ENCODE measurements around the gene YBX1. TPM values are rescaled to one million over a fixed set of nuclear protein-coding genes. Genes with fewer than 3 reads are reported as not detected.

The YBX1 gene
- total RNA-seq, 1 experiment from 2014 or later: 1,259 TPM

GRCh38 chr1:42732126-42732680 is 50.0 kb downstream of the YBX1 start:
- ATAC-seq (no peak), DNase-seq (no peak)
- no peak overlapping the region for H3K4me3 ChIP-seq (ENCODE audit: low read length)
- no peaks in the 10 kb centered on the region for H3K27me3 ChIP-seq (ENCODE audit: low read length)
- intact Hi-C loops (cut with micrococcal nuclease): no loop called here
- no peak overlapping the region for H3K4me2 ChIP-seq (ENCODE audit: low read length)
- no peak overlapping the region for H2AFZ ChIP-seq (ENCODE audit: low read length)
- H3K36me3 ChIP-seq (ENCODE audit: low read depth, low read length): no peaks in the 10 kb centered on the region
- no peaks in the 10 kb centered on the region for H4K20me1 ChIP-seq (ENCODE audit: low read length)
- POLR2A ChIA-PET (ENCODE audit: unreplicated experiment): no interaction called here
- H3K9me3 ChIP-seq (ENCODE audit: low read length): no peaks in the 10 kb centered on the region
- no peaks in the 10 kb centered on the region for H3F3A ChIP-seq (ENCODE audit: low read length, unreplicated experiment)
- no peaks in the 10 kb centered on the region for H3K79me2 ChIP-seq (ENCODE audit: low read length)
- CTCF ChIA-PET: no interaction called here
- TF ChIP-seq EZH2phosphoT487 (IDR thresholded peaks at IDR 0.05; ENCODE audit: borderline replicate concordance, low read length) (no peak), CTCF (conservative IDR thresholded peaks at IDR 0.05; ENCODE audit: low read depth, low read length) (no peak)
- no peaks in the 10 kb centered on the region for H3K9me2 ChIP-seq (replicated peaks; ENCODE audit: low read length)
- no TSS peak for BruUV-seq (replicated peaks)
- no peak overlapping the region for H3K27ac ChIP-seq (ENCODE audit: low read length)
- no peaks in the 10 kb centered on the region for H3K4me1 ChIP-seq (ENCODE audit: insufficient read depth, low read length)
- H3K9ac ChIP-seq (ENCODE audit: low read length): no peak overlapping the region

DNA sequence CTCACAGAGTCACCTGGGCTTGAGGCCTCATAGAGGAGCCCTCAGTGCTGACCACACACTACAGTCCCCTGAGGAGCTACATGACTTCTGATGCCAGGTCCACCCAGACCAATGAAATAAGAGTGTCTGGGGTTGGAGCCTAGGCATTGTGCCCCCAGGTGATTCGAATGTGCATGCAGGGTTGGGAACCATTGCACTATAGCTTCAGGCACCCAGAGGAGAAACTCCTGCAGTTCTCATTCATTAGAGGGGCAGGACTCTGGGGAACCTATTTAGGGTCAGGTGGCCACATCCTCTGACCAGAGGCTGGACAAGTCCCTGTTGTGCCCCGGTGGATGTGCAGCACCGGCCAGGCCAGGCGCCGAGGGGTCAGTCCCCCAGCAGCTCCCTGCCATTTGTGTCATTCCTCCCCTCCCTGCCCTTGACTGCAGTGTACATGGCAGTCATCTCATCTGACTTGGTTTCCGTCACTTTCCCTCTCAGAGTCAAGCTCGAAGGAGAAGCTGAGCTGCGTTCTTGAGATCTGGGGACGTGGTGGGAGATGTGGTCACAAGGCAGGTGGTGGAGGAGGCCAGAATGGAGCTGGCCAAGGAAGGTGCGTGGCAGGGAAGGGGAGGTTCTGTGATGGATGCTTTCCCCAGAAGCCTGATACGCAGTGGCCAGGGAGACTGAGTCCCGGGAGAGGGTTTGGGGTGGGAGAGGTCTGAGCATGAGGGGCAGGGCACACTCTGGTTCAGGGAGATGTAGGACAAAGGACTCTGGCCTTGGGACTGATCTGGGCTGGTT is 51.4 kb downstream of the YBX1 start:
- no peaks in the 10 kb centered on the region for H3K9me2 ChIP-seq (replicated peaks; ENCODE audit: low read length)
- H4K20me1 ChIP-seq (ENCODE audit: low read length): no peaks in the 10 kb centered on the region
- BruUV-seq (replicated peaks): no TSS peak
- H3K9ac ChIP-seq (ENCODE audit: low read length): no peak overlapping the region
- H3F3A ChIP-seq (ENCODE audit: low read length, unreplicated experiment): no peaks in the 10 kb centered on the region
- ATAC-seq: no peak
- no peaks in the 10 kb centered on the region for H3K9me3 ChIP-seq (ENCODE audit: low read length)
- CTCF ChIA-PET: no interaction called here
- TF ChIP-seq CTCF (conservative IDR thresholded peaks at IDR 0.05; ENCODE audit: low read depth, low read length) (no peak), EZH2phosphoT487 (IDR thresholded peaks at IDR 0.05; ENCODE audit: borderline replicate concordance, low read length) (no peak), EZH2 (IDR thresholded peaks at IDR 0.05; ENCODE audit: low read length, unreplicated experiment) (no peak)
- no peak overlapping the region for H3K4me2 ChIP-seq (ENCODE audit: low read length)
- H3K27me3 ChIP-seq (ENCODE audit: low read length): no peaks in the 10 kb centered on the region
- intact Hi-C loops (cut with micrococcal nuclease): no loop called here
- POLR2A ChIA-PET (ENCODE audit: unreplicated experiment): interaction anchor here (0.6 kb wide), 1 partner anchor 51 kb away, joined by 4 read pairs; no protein-coding TSS in a partner anchor
- DNase-seq: no peak
- no peaks in the 10 kb centered on the region for H3K79me2 ChIP-seq (ENCODE audit: low read length)
- H3K36me3 ChIP-seq (ENCODE audit: low read depth, low read length): no peaks in the 10 kb centered on the region
- no peak overlapping the region for H3K27ac ChIP-seq (ENCODE audit: low read length)
- H2AFZ ChIP-seq (ENCODE audit: low read length): no peak overlapping the region
- H3K4me3 ChIP-seq (ENCODE audit: low read length): no peak overlapping the region
- no peaks in the 10 kb centered on the region for H3K4me1 ChIP-seq (ENCODE audit: insufficient read depth, low read length)
